K562 (cell line): ENCODE measurements around the gene MIDN. TPM values are rescaled to one million over a fixed set of nuclear protein-coding genes. Genes with fewer than 3 reads are reported as not detected.

Source experiments
- AFF1 ChIP-seq, 2 experiments: fragments of 450-650 bp; IDR thresholded peaks; 2 replicates each; pipeline ENCODE4 v1.6.1; 2018; ENCODE audit warnings: mild to moderate bottlenecking in 2 of 2, low read depth in 1 of 2; ENCODE audit not compliant: partially characterized antibody in 2 of 2
- CEBPB ChIP-seq: fragments of 450-650 bp; IDR thresholded peaks from 2 replicates; pipeline ENCODE4 v1.6.1; 2016; ENCODE audit warnings: missing genetic modification characterization, missing compliant biosample characterization
- E2F3 ChIP-seq: fragments of 250-450 bp; sonication (Bioruptor Pico); IDR thresholded peaks from 2 replicates; pipeline ENCODE4 v1.4.0; 2020; ENCODE audit warnings: mild to moderate bottlenecking
- EGR1 ChIP-seq: fragments of 450-650 bp; conservative IDR thresholded peaks from 2 replicates; pipeline ENCODE4 v1.6.1; 2017; ENCODE audit warnings: mild to moderate bottlenecking
- ESRRA ChIP-seq: fragments of 450-650 bp; IDR thresholded peaks from 2 replicates; pipeline ENCODE4 v1.6.1; 2014; ENCODE audit warnings: low read depth, mild to moderate bottlenecking, moderate library complexity, borderline replicate concordance
- FOXM1 ChIP-seq, 2 experiments: fragments of 450-650 bp in 1 of 2; sonication (generic) in 1 of 2; formaldehyde crosslinking in 1 of 2; IDR thresholded peaks; 2 replicates each; pipeline versions ENCODE4 v1.6.1 to v1.9.0; 2017 to 2022; ENCODE audit warnings: low read depth in 2 of 2, mild to moderate bottlenecking in 2 of 2, missing genetic modification reagents in 1 of 2, moderate library complexity in 1 of 2
- GABPA ChIP-seq: fragments of 200-800 bp; sonication (Bioruptor generic); conservative IDR thresholded peaks from 2 replicates; pipeline ENCODE4 v1.6.1; 2016; ENCODE audit warnings: low read depth, missing genetic modification characterization, missing compliant biosample characterization
- MEIS2 ChIP-seq: fragments of 450-650 bp; IDR thresholded peaks from 2 replicates; pipeline ENCODE4 v1.6.1; 2014; ENCODE audit warnings: mild to moderate bottlenecking; ENCODE audit not compliant: partially characterized antibody
- NR2C2 ChIP-seq, 2 experiments: fragments of 200-800 bp in 1 of 2; sonication (Bioruptor generic) in 1 of 2; sonication (generic) in 1 of 2; formaldehyde crosslinking in 1 of 2; IDR thresholded peaks; 2 replicates each; pipeline versions ENCODE4 v1.6.1 to v1.8.0; 2016 to 2022; ENCODE audit warnings: mild to moderate bottlenecking in 1 of 2, missing compliant biosample characterization in 1 of 2, missing genetic modification characterization in 1 of 2, missing genetic modification reagents in 1 of 2
- PRDM10 ChIP-seq: fragments of 450-650 bp; IDR thresholded peaks from 2 replicates; pipeline ENCODE4 v1.6.1; 2018; ENCODE audit not compliant: partially characterized antibody
- SMAD4 ChIP-seq: fragments of 250-450 bp; sonication (Bioruptor Pico); conservative IDR thresholded peaks from 2 replicates; pipeline ENCODE4 v1.8.0; 2021; ENCODE audit warnings: inconsistent platforms, mild to moderate bottlenecking, moderate library complexity
- ZMIZ1 ChIP-seq, 2 experiments: fragments of 150-350 bp in 1 of 2; IDR thresholded peaks; 2 replicates each; pipeline ENCODE4 v1.6.1; 2012 to 2016; ENCODE audit warnings: low read depth in 2 of 2, low read length in 2 of 2, mild to moderate bottlenecking in 1 of 2, moderate library complexity in 1 of 2
- ZNF347 ChIP-seq: fragments of 450-650 bp; formaldehyde crosslinking; IDR thresholded peaks from 2 replicates; pipeline ENCODE4 v1.4.0; 2020; ENCODE audit warnings: low read depth, mild to moderate bottlenecking, moderate library complexity
- ZNF444 ChIP-seq: fragments of 250-450 bp; sonication (Bioruptor Pico); IDR thresholded peaks from 2 replicates; pipeline ENCODE4 v1.4.0; 2020; ENCODE audit warnings: mild to moderate bottlenecking, moderate library complexity
- ZNF830 ChIP-seq: fragments of 250-450 bp; sonication (Bioruptor Pico); IDR thresholded peaks from 2 replicates; pipeline ENCODE4 v1.5.0; 2021; ENCODE audit warnings: mild to moderate bottlenecking
- polyA plus RNA-seq, 8 experiments: library from polyadenylated mRNA; depleted of rRNA in 4 of 8; stranded (reverse) in 5 of 8; unstranded in 3 of 8; fragments of >200 nt; fragmentation: Nextera tagmentation in 2 of 8; fragmentation: Illumina TruSeq in 1 of 8; extraction: Ambion mirVana in 2 of 8; extraction: Trizol in 1 of 8; gene quantifications; 2 replicates each; pipeline versions ENCODE4 v1.2.1 to v1.2.3, GENCODE V29; 2011 to 2014; ENCODE audit warnings: inconsistent platforms in 1 of 8, missing spikeins in 1 of 8
- total RNA-seq, 7 experiments: library from RNA; depleted of rRNA in 6 of 7; stranded (reverse); fragments of >200 nt in 6 of 7; fragmentation: Illumina TruSeq in 2 of 7; extraction: Trizol in 2 of 7; gene quantifications; 2 replicates each; pipeline versions ENCODE4 v1.2.1 to v1.2.3, GENCODE V29; 2011 to 2021; ENCODE audit warnings: low replicate concordance in 1 of 7

Gene MIDN
- total and polyA plus RNA-seq, 9 of the 15 experiments (the other 6 are each of a cell fraction or from before 2014, with no cell fraction given) = 0.17 to 120 (median 10.1) TPM

- TF ChIP-seq NR2C2 (CRISPR knock-in tag; IDR thresholded peaks at IDR 0.05) = no peak
- peak; percentile 37; the same call in 1 of the 2 replicates for TF ChIP-seq NR2C2 (tag; IDR thresholded peaks at IDR 0.05)
- TF ChIP-seq ZNF830 = no peak
- 0 out of 2 replicates have a peak, but pooled peaks have one; percentile 25 for TF ChIP-seq GABPA
- TF ChIP-seq EGR1 = peak; percentile 48; the same call in 1 of the 2 replicates
- TF ChIP-seq ZMIZ1 (IDR thresholded peaks at IDR 0.05; ENCODE audit: low read depth in 2 of 2, low read length in 2 of 2) = no peak
- peak; percentile 14; the same call in 1 of the 2 replicates for TF ChIP-seq SMAD4 (CRISPR knock-in tag)
- no peak for TF ChIP-seq E2F3 (CRISPR knock-in tag)
- no peak for TF ChIP-seq ZNF347 (CRISPR knock-in tag)
- TF ChIP-seq CEBPB (tag) = no peak
- no peak for TF ChIP-seq MEIS2
- TF ChIP-seq ZNF444 (CRISPR knock-in tag) = peak; percentile 91
- TF ChIP-seq AFF1 (IDR thresholded peaks at IDR 0.05; ENCODE audit: low read depth in 1 of 2, partially characterized antibody in 2 of 2) = peak in 1 of 2 experiments; percentile 57
- no peak for TF ChIP-seq ESRRA
- peak; percentile 4 for TF ChIP-seq PRDM10
- TF ChIP-seq FOXM1 (IDR thresholded peaks at IDR 0.05; ENCODE audit: low read depth) = no peak
- TF ChIP-seq FOXM1 (CRISPR knock-in tag; IDR thresholded peaks at IDR 0.05; ENCODE audit: low read depth) = no peak
Measured at GRCh38 chr19:1252221-1252820, 3.9 kb downstream of the MIDN start (continued).
